CD14-positive monocyte (primary cell): Measurements from ENCODE around the gene LYPD6. TPM values are rescaled to one million over a fixed set of nuclear protein-coding genes. Genes with fewer than 3 reads are reported as not detected.
"Not testable (repeated sequence)": the region's sequence is repeated elsewhere in the genome, so short reads cannot be mapped to it uniquely, and the experiment has no call there.

Source experiments
- DNase-seq, 3 donors: peaks; one replicate each; pipeline ENCODE4 v3.0.0-alpha.2; 2011 to 2022
- H2AFZ ChIP-seq: 2 replicates; pipeline ENCODE4 v1.6.0; 2012; ENCODE audit warnings: mild to moderate bottlenecking, low read depth, low read length, inconsistent platforms; ENCODE audit not compliant: insufficient read depth, poor library complexity, severe bottlenecking
- H3K27ac ChIP-seq, 2 donors: 1 replicate in 1 of 2; 2 replicates in 1 of 2; pipeline ENCODE4 v1.5.1; 2012 to 2013; ENCODE audit warnings: low read length in 2 of 2, control low read depth in 1 of 2, inconsistent platforms in 1 of 2, low read depth in 1 of 2, mild to moderate bottlenecking in 1 of 2
- H3K27me3 ChIP-seq, 2 donors: one replicate each; pipeline versions ENCODE4 v1.6.0 to v1.6.1; 2011 to 2013; ENCODE audit warnings: low read length in 2 of 2; ENCODE audit not compliant: control insufficient read depth in 2 of 2, insufficient read depth in 2 of 2
- H3K36me3 ChIP-seq, 2 donors: replicated peaks in 1 of 2; 1 replicate in 1 of 2; 2 replicates in 1 of 2; pipeline versions ENCODE4 v1.5.1 to v1.6.1; 2012 to 2013; ENCODE audit warnings: low read length in 2 of 2, control low read depth in 1 of 2, inconsistent platforms in 1 of 2, mild to moderate bottlenecking in 1 of 2; ENCODE audit not compliant: insufficient read depth in 2 of 2, control insufficient read depth in 1 of 2
- H3K4me1 ChIP-seq, 2 donors: 1 replicate in 1 of 2; 2 replicates in 1 of 2; pipeline versions ENCODE4 v1.5.1 to v1.6.1; 2012 to 2013; ENCODE audit warnings: low read length in 2 of 2, control low read depth in 1 of 2, inconsistent platforms in 1 of 2, mild to moderate bottlenecking in 1 of 2, moderate library complexity in 1 of 2; ENCODE audit not compliant: insufficient read depth in 2 of 2, control insufficient read depth in 1 of 2
- H3K4me2 ChIP-seq: replicated peaks from 2 replicates; pipeline ENCODE3; 2012; ENCODE audit warnings: low read length, moderate library complexity, mild to moderate bottlenecking; ENCODE audit not compliant: poor library complexity, severe bottlenecking; ENCODE audit errors: extremely low read depth
- H3K4me3 ChIP-seq, 3 experiments: fragments of 200-600 bp in 1 of 3; sonication (generic) in 1 of 3; replicated peaks in 1 of 3; 1 replicate in 2 of 3; 2 replicates in 1 of 3; pipeline ENCODE4 v1.5.1; 2011 to 2013; ENCODE audit warnings: low read length in 3 of 3, mild to moderate bottlenecking in 3 of 3, control low read depth in 2 of 3, low read depth in 2 of 3, inconsistent platforms in 1 of 3, moderate library complexity in 1 of 3
- H3K79me2 ChIP-seq: 2 replicates; pipeline ENCODE4 v1.6.0; 2012; ENCODE audit warnings: mild to moderate bottlenecking, control low read depth, inconsistent platforms, low read length, moderate library complexity; ENCODE audit not compliant: insufficient read depth
- H3K9ac ChIP-seq: 2 replicates; pipeline ENCODE4 v1.6.0; 2017; ENCODE audit warnings: low read length, mild to moderate bottlenecking; ENCODE audit not compliant: insufficient read depth, poor library complexity, severe bottlenecking
- H3K9me3 ChIP-seq, 2 donors: replicated peaks in 1 of 2; 1 replicate in 1 of 2; 2 replicates in 1 of 2; pipeline versions ENCODE4 v1.5.1 to v1.6.1; 2012 to 2013; ENCODE audit warnings: low read length in 2 of 2, control low read depth in 1 of 2; ENCODE audit not compliant: control insufficient read depth in 1 of 2, insufficient read depth in 1 of 2
- H4K20me1 ChIP-seq: 2 replicates; pipeline ENCODE4 v1.6.0; 2012; ENCODE audit warnings: mild to moderate bottlenecking, low read length, control low read depth, moderate library complexity; ENCODE audit not compliant: insufficient read depth
- H3K27ac Mint-ChIP-seq, 7 donors: one replicate each; pipeline ENCODE4 v1.8.0; 2020; ENCODE audit warnings: mild to moderate bottlenecking in 7 of 7, mixed read lengths in 7 of 7, moderate library complexity in 6 of 7, inconsistent platforms in 2 of 7
- H3K27me3 Mint-ChIP-seq, 3 donors: one replicate each; pipeline ENCODE4 v1.8.0; 2021 to 2022; ENCODE audit warnings: low read depth in 3 of 3, mild to moderate bottlenecking in 3 of 3, mixed read lengths in 3 of 3, moderate library complexity in 3 of 3, inconsistent platforms in 1 of 3
- H3K36me3 Mint-ChIP-seq, 2 donors: one replicate each; pipeline ENCODE4 v1.8.0; 2020; ENCODE audit warnings: mixed read lengths in 2 of 2, inconsistent platforms in 1 of 2, mild to moderate bottlenecking in 1 of 2
- H3K4me1 Mint-ChIP-seq: one replicate; pipeline ENCODE4 v1.8.0; 2020; ENCODE audit warnings: mild to moderate bottlenecking, mixed read lengths
- H3K4me3 Mint-ChIP-seq, 2 donors: one replicate each; pipeline ENCODE4 v1.8.0; 2020; ENCODE audit warnings: mild to moderate bottlenecking in 2 of 2, mixed read lengths in 2 of 2, moderate library complexity in 1 of 2
- H3K9me3 Mint-ChIP-seq, 7 donors: one replicate each; pipeline ENCODE4 v1.8.0; 2020 to 2022; ENCODE audit warnings: mixed read lengths in 7 of 7, mild to moderate bottlenecking in 6 of 7, moderate library complexity in 6 of 7, inconsistent platforms in 2 of 7
- WGBS: methylation state at CpG from one replicate; pipeline ENCODE4 v1.1.5; 2013; ENCODE audit warnings: missing lambda C conversion rate; ENCODE audit not compliant: insufficient coverage; 5-methylcytosine and 5-hydroxymethylcytosine counted together
- intact Hi-C, 2 donors: fragments of 100-400 bp; cut with micrococcal nuclease; formaldehyde crosslinking; loops; one replicate each; pipeline versions ENCODE4 v1.15.0 to v1.15.1; 2023
- polyA plus RNA-seq, 3 donors: library from polyadenylated mRNA; depleted of rRNA in 1 of 3; unstranded in 2 of 3; stranded (reverse) in 1 of 3; fragments of 300-500 nt in 2 of 3; fragments of >200 nt in 1 of 3; fragmentation: Illumina TruSeq in 2 of 3; gene quantifications; 1 replicate in 2 of 3; 2 replicates in 1 of 3; pipeline ENCODE4 v1.2.3, GENCODE V29; 2012 to 2021
- TF ChIP-seq, protein P1 (sequence below): fragments of 200-600 bp; IDR thresholded peaks from one replicate; pipeline ENCODE4 v1.8.0; 2022; ENCODE audit warnings: antibody characterized with exemption, mild to moderate bottlenecking

The LYPD6 gene
- polyA plus RNA-seq, 3 donors = not detected

DNA sequence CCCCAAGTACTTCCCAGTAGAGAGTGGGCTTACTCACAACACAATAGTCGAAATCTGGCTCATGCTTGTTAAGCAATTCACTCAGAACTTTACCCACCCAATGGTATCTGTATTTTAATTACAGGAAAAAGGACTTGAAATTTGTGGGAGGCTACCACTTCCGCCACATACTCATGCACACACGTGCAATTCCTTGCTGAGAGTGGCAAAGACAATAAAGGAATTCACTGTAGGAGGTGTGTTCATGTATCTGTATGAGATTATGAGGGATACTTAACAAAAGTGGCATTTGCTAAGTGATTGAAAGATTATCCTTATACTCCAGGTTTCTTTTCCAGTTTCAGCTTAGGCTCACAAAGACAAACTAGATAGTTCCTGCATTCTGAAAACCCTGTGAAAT is 14.9 kb upstream of the LYPD6 start:
- Histone ChIP-seq H3K79me2 (no peaks in the 10 kb centered on the region), H2AFZ (no peak overlapping the region), H4K20me1 (no peaks in the 10 kb centered on the region), H3K4me1 (no peaks in the 10 kb centered on the region), H3K27ac (no peak overlapping the region), H3K9ac (no peak overlapping the region), H3K27me3 (peaks cover 2 to 7% of the 10 kb centered on the region in 2 donors), H3K36me3 (no peaks in the 10 kb centered on the region), H3K4me2 (no peak overlapping the region), H3K4me3 (no peak overlapping the region), H3K9me3 (no peaks in the 10 kb centered on the region)
- Mint-ChIP-seq H3K27me3 (peaks cover 13 to 35% (median 15%) of the 10 kb centered on the region in 3 donors), H3K36me3 (no peaks in the 10 kb centered on the region), H3K27ac (no peak overlapping the region), H3K4me1 (peaks cover 4% of the 10 kb centered on the region), H3K4me3 (no peak overlapping the region), H3K9me3 (peaks cover 0 to 6% (median 3%) of the 10 kb centered on the region in 7 donors)
- intact Hi-C loops = no loop called here
- DNase-seq = no peak
- TF ChIP-seq, protein P1, sequence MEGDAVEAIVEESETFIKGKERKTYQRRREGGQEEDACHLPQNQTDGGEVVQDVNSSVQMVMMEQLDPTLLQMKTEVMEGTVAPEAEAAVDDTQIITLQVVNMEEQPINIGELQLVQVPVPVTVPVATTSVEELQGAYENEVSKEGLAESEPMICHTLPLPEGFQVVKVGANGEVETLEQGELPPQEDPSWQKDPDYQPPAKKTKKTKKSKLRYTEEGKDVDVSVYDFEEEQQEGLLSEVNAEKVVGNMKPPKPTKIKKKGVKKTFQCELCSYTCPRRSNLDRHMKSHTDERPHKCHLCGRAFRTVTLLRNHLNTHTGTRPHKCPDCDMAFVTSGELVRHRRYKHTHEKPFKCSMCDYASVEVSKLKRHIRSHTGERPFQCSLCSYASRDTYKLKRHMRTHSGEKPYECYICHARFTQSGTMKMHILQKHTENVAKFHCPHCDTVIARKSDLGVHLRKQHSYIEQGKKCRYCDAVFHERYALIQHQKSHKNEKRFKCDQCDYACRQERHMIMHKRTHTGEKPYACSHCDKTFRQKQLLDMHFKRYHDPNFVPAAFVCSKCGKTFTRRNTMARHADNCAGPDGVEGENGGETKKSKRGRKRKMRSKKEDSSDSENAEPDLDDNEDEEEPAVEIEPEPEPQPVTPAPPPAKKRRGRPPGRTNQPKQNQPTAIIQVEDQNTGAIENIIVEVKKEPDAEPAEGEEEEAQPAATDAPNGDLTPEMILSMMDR = no peak
- no CpG with 5 or more reads among the region's 3 CpGs for WGBS

GRCh38 chr2:149318566-149318965 is 11.8 kb upstream of the LYPD6 start:
- H3K79me2 ChIP-seq, H3K4me2 ChIP-seq, H4K20me1 ChIP-seq, H3K9me3 ChIP-seq, H2AFZ ChIP-seq, DNase-seq, H3K9ac ChIP-seq, H3K36me3 ChIP-seq, H3K27ac ChIP-seq, H3K36me3 Mint-ChIP-seq, H3K4me3 Mint-ChIP-seq, H3K9me3 Mint-ChIP-seq, H3K27ac Mint-ChIP-seq, intact Hi-C loops, H3K4me1 Mint-ChIP-seq, H3K4me3 ChIP-seq, H3K4me1 ChIP-seq: not testable (repeated sequence)
- peaks cover 13 to 41% (median 21%) of the 10 kb centered on the region in 3 donors for H3K27me3 Mint-ChIP-seq
- no CpG with 5 or more reads among the region's 3 CpGs for WGBS
- H3K27me3 ChIP-seq = peaks cover 11 to 13% of the 10 kb centered on the region in 2 donors
